Activated CD8-positive, alpha-beta memory T cell treated with anti-CD3 and anti-CD28 coated beads for 36 hours (primary cell): ENCODE results near the gene SYNPO. TPM values are rescaled to one million over a fixed set of nuclear protein-coding genes. Genes with fewer than 3 reads are reported as not detected.

ENCODE experiments used
- CTCF ChIA-PET: fragments of 350-600 bp; sonication (Branson Sonifier 250); formaldehyde crosslinking; loops from one replicate; lab custom pipeline; 2021; ENCODE audit warnings: antibody characterized with exemption; lab: Charles Lee
- POLR2A ChIA-PET: fragments of 350-600 bp; sonication (Branson Sonifier 250); formaldehyde crosslinking; loops from one replicate; lab custom pipeline; 2021; ENCODE audit warnings: antibody characterized with exemption; lab: Charles Lee
- total RNA-seq, 2 experiments: library from RNA; stranded (reverse); gene quantifications; one replicate each; pipeline ENCODE4 v1.2.3, GENCODE V29; 2021

Gene SYNPO
- total RNA-seq, 2 experiments from 2014 or later = 0.04 TPM; not detected in 1

GRCh38 chr5:150606476-150606875 is 34.0 kb upstream of the SYNPO start:
- ChIA-PET CTCF (no interaction called here), POLR2A (no interaction called here)

GRCh38 chr5:150607105-150607504 is 33.4 kb upstream of the SYNPO start:
- ChIA-PET POLR2A (no interaction called here), CTCF (no interaction called here)

GRCh38 chr5:150607991-150608390 is 32.5 kb upstream of the SYNPO start:
- POLR2A ChIA-PET = no interaction called here
- CTCF ChIA-PET = no interaction called here

- ChIA-PET POLR2A (no interaction called here), CTCF (no interaction called here)
These were observed 31.5 kb upstream of the SYNPO start for GRCh38 chr5:150608991-150609390.

GRCh38 chr5:150609843-150610584 is 30.4 kb upstream of the SYNPO start:
- CTCF ChIA-PET = no interaction called here

GRCh38 chr5:150611026-150611425 is 29.4 kb upstream of the SYNPO start:
- POLR2A ChIA-PET = no interaction called here
- CTCF ChIA-PET = no interaction called here

More at GRCh38 chr5:150609843-150610584, 30.4 kb upstream of the SYNPO start:
- POLR2A ChIA-PET = no interaction called here

- ChIA-PET POLR2A (no interaction called here), CTCF (interaction anchor here (0.6 kb wide), 1 partner anchor 304 kb away, joined by 3 read pairs; no protein-coding TSS in a partner anchor)
These were observed 28.1 kb upstream of the SYNPO start for GRCh38 chr5:150612405-150612804.

- CTCF ChIA-PET = interaction anchor here (0.6 kb wide), 1 partner anchor 305 kb away, joined by 3 read pairs; no protein-coding TSS in a partner anchor
- POLR2A ChIA-PET = no interaction called here
These were observed 27.4 kb upstream of the SYNPO start for GRCh38 chr5:150612905-150613670.

- POLR2A ChIA-PET = no interaction called here
- CTCF ChIA-PET = no interaction called here
These were observed 26.3 kb upstream of the SYNPO start for GRCh38 chr5:150613991-150614660.

- POLR2A ChIA-PET = no interaction called here
- CTCF ChIA-PET = no interaction called here
These were observed 25.8 kb upstream of the SYNPO start for GRCh38 chr5:150614661-150615060.

- POLR2A ChIA-PET = no interaction called here
- CTCF ChIA-PET = no interaction called here
These were observed 25.2 kb upstream of the SYNPO start for GRCh38 chr5:150615141-150615699.

- ChIA-PET CTCF (no interaction called here), POLR2A (no interaction called here)
These were observed 24.4 kb upstream of the SYNPO start for GRCh38 chr5:150616024-150616470.

- ChIA-PET CTCF (no interaction called here), POLR2A (no interaction called here)
These were observed 24.0 kb upstream of the SYNPO start for GRCh38 chr5:150616506-150616905.

- POLR2A ChIA-PET = no interaction called here
- CTCF ChIA-PET = no interaction called here
These were observed 22.3 kb upstream of the SYNPO start for GRCh38 chr5:150618163-150618562.

- CTCF ChIA-PET = no interaction called here
These were observed 21.7 kb upstream of the SYNPO start for GRCh38 chr5:150618588-150619281.

GRCh38 chr5:150619359-150620230 is 20.9 kb upstream of the SYNPO start:
- CTCF ChIA-PET = no interaction called here
- POLR2A ChIA-PET = no interaction called here

More at GRCh38 chr5:150618588-150619281, 21.7 kb upstream of the SYNPO start:
- POLR2A ChIA-PET = no interaction called here

GRCh38 chr5:150621301-150621700 is 19.2 kb upstream of the SYNPO start:
- CTCF ChIA-PET = no interaction called here
- POLR2A ChIA-PET = no interaction called here

GRCh38 chr5:150622157-150622556 is 18.3 kb upstream of the SYNPO start:
- POLR2A ChIA-PET = no interaction called here
- CTCF ChIA-PET = no interaction called here
